ENCODE results near the gene EEFSEC.

GRCh38 chr3:128418900-128419299 is 265.6 kb downstream of the EEFSEC start:
- no peak for TF ChIP-seq CTCF (IDR thresholded peaks at IDR 0.05)
- no peak for TF ChIP-seq POLR2A (IDR thresholded peaks at IDR 0.05)

Data from adrenal gland (tissue), 5 donors.